Duodenal mucosa (tissue), 2 donors: ENCODE data around the gene CASTOR1.

Experiments
- H3K27ac ChIP-seq: one replicate; pipeline ENCODE4 v1.7.0; 2013; ENCODE audit warnings: low read depth, low read length
- H3K27me3 ChIP-seq, 2 donors: one replicate each; pipeline ENCODE4 v1.7.0; 2013; ENCODE audit warnings: low read length in 2 of 2, control low read depth in 1 of 2; ENCODE audit not compliant: insufficient read depth in 2 of 2, control insufficient read depth in 1 of 2
- H3K36me3 ChIP-seq, 2 donors: one replicate each; pipeline ENCODE4 v1.7.0; 2013; ENCODE audit warnings: low read length in 2 of 2, control low read depth in 1 of 2; ENCODE audit not compliant: insufficient read depth in 2 of 2, control insufficient read depth in 1 of 2
- H3K4me1 ChIP-seq, 2 donors: one replicate each; pipeline ENCODE4 v1.7.0; 2013; ENCODE audit warnings: low read length in 2 of 2, control low read depth in 1 of 2; ENCODE audit not compliant: insufficient read depth in 2 of 2, control insufficient read depth in 1 of 2
- H3K4me3 ChIP-seq, 2 donors: one replicate each; pipeline ENCODE4 v1.7.0; 2013; ENCODE audit warnings: low read length in 2 of 2, low read depth in 1 of 2
- H3K9ac ChIP-seq, 2 donors: one replicate each; pipeline ENCODE4 v1.7.0; 2013; ENCODE audit warnings: low read length in 2 of 2, low read depth in 1 of 2
- H3K9me3 ChIP-seq, 2 donors: one replicate each; pipeline ENCODE4 v1.7.0; 2013; ENCODE audit warnings: low read length in 2 of 2, control low read depth in 1 of 2; ENCODE audit not compliant: control insufficient read depth in 1 of 2

Gene CASTOR1

DNA sequence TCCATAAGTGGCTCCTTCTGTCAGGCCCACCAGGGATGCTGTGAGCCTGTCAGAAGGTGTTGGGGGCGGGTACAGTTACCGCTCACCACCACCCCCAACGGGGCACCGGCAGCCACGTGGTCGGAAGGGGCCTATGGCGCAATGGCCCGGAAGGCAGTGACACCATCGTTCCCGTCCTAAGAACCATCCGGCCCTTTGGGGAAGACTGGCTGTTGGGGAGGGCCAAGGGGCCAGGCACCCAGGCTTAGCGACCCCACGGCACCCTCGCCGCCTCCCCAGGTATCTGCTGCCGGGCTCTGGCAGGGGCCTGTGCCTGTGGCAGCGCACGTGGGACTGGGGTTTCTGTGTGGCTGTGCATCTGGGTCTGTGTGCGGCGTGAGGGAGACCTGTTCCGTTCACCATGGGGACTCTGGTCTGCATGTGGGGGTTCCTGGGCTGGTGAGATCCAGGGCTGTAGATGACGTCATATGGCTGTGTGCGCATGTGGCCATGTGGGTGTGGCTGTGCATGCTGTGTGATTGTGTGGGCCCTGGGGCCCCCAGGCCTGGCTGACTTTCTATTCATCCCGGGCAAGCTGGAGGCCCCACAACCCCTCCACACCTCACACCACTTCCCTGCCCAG is 23.4 kb downstream of the CASTOR1 start:
- Histone ChIP-seq H3K4me3 (peak overlapping the region; percentile 58 to 60), H3K9me3 (no peaks in the 10 kb centered on the region), H3K27me3 (no peaks in the 10 kb centered on the region), H3K9ac (peak overlapping the region; percentile 54 to 59), H3K27ac (peak overlapping the region; percentile 80), H3K36me3 (no peaks in the 10 kb centered on the region), H3K4me1 (peaks cover 0 to 13% of the 10 kb centered on the region in 2 donors)

DNA sequence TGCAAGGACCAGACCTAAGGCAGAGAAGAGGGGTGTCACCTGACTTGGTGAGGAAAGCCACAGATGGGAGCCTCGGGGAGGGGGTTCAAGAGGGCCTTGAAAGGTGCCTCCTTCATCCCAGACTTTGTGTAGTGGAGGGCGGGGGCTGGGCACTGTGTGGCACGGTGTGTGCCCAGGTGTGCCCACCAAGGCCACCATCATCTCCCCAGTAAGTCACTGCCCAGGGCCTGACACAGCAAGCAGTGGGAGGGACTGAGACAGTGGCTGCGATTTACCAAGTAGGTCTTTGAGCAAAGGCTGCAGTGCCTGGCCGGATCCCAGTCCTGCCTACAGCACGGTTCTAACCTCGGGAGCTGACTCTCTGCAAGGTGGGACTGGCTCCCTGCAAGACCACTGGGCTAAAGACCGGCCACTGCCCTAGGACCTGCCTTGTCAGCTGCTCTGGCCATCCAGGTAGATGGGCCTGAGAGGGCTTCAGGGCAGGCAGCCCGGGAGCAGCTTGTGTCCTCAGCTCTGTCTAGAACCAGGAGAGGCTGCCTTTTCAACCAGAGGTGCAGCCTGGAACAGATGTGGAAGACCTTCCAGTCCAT is 24.1 kb downstream of the CASTOR1 start:
- H3K27ac ChIP-seq: no peak overlapping the region
- peak overlapping the region in 1 of 2 donors; percentile 60 for H3K4me3 ChIP-seq
- H3K4me1 ChIP-seq: peaks cover 3 to 13% of the 10 kb centered on the region in 2 donors
- no peaks in the 10 kb centered on the region for H3K9me3 ChIP-seq
- H3K9ac ChIP-seq: no peak overlapping the region
- no peaks in the 10 kb centered on the region for H3K27me3 ChIP-seq
- H3K36me3 ChIP-seq: no peaks in the 10 kb centered on the region

DNA sequence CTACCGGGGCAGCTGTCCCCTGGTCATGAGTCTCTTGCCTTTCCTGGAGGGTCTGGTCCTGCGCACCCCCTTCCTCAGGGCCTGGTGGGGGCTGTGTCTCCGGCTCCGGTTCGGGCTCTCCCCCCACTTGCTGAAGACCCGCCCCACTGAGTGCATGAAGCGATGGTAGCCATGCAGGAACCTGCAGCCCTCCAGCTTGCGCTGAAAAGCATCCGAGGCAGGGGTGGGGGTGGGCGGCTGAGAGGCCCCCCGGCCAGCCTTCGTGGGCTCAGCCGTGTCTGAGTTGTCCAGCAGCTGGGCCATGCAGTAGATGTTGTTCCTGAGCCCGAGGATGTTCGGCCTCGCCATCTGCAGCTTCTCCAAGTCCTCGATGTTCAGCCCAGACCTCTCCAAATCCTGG is 25.4 kb downstream of the CASTOR1 start:
- H3K27me3 ChIP-seq: no peaks in the 10 kb centered on the region
- no peak overlapping the region for H3K27ac ChIP-seq
- H3K9me3 ChIP-seq: no peaks in the 10 kb centered on the region
- no peak overlapping the region for H3K4me3 ChIP-seq
- H3K9ac ChIP-seq: no peak overlapping the region
- peaks cover 8 to 13% of the 10 kb centered on the region in 2 donors for H3K4me1 ChIP-seq
- no peaks in the 10 kb centered on the region for H3K36me3 ChIP-seq

DNA sequence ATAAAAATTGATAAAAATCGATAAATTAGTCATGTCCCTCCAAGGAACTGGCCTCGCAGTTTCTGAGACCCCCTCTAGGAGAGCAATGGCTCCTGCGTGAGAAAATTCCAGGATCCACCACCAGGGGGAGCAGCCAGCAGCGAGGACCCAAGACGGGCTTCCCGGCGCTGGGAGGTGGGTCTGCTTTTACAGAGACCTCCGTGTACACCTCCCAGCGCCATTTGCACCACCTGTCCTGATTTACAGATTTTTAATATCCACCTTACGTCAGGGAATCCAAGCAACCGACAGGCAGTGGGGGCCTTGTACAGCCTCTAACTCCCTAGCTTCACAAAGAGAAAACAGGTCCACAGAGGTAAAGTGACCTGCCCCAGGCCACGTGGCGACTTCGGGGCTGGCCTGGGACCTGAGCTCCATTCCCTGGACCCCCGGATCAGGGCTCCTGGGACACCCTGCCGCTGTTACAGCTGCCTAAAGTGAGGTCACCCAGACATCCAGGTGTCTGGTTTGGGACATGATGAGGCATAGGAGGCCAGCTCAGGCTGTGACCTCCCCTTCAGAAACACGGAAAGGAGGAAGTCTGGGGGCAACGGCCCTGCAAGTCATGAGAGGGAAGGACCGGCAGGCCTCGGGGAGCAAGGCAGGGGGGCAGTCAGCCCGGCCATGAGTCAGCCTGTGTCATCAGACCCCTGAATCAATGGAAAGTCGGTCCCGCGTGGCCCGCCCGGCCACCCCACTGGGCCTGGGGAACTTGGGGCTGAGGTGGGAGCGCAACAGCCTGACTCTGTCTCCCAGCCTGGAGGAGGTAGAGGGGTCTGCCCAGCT is 26.2 kb downstream of the CASTOR1 start:
- Histone ChIP-seq H3K4me1 (peaks cover 14 to 15% of the 10 kb centered on the region in 2 donors), H3K4me3 (peak overlapping the region; percentile 51 to 55), H3K27ac (no peak overlapping the region), H3K9me3 (no peaks in the 10 kb centered on the region), H3K27me3 (no peaks in the 10 kb centered on the region), H3K9ac (peak overlapping the region in 1 of 2 donors; percentile 21), H3K36me3 (no peaks in the 10 kb centered on the region)

DNA sequence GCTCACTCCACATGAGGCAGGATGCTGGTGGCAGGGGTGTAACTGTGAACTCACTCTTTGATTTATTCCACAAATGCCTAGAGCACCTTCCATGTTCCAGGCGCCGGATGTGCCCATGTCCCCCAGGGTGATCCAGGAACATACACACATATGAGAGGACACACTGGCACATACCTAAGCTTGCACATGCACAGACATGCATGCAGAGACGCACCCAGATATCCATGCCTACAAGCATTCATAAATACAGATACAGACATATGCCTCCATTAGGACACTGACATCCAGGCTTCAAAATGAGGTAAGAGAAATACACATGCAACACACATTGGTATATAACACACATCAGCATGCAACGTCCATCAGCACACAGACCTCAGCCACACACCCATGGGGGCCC is 27.2 kb downstream of the CASTOR1 start:
- Histone ChIP-seq H3K4me3 (no peak overlapping the region), H3K27ac (no peak overlapping the region), H3K9me3 (no peaks in the 10 kb centered on the region), H3K9ac (no peak overlapping the region), H3K36me3 (no peaks in the 10 kb centered on the region), H3K27me3 (no peaks in the 10 kb centered on the region), H3K4me1 (peaks cover 16 to 17% of the 10 kb centered on the region in 2 donors)

DNA sequence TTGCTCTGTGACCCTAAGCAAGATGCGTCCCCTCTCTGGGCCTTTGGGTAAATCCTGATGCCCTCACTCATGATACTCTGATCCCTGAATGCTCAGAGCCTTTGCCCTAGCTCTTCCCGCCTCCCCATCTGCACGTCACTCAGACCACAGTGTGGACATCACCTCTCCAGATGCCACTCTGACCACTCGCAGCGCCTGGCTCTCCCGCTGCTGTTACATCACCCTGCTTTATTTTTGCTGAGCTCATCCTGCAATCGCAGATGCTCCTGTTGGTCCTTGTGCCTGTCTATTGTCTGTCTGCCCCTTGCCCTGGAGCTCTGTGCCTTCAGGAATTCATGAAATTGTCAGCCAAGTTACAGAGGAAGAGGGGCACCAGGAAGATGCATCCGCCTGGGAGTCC is 28.2 kb downstream of the CASTOR1 start:
- Histone ChIP-seq H3K4me3 (no peak overlapping the region), H3K27ac (no peak overlapping the region)

DNA sequence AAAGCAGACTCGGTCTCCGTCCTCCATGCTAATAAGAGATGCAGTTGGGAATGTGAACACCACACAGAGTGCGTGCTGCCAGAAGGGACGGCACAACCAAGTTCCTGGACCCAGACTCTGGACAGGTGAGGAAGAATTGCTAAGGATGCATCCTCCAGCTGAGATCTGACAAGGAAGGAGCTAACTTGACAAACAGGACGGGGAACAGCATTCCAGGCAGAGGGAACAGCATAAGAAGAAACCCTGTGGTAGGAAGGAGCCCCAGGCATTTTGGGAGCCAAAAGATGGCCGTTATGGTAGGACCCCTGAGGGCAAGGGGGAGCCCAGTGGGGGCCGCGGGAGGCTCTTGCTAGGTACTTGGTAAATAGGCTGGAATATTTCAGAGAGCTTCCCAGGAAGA is 28.6 kb downstream of the CASTOR1 start:
- no peaks in the 10 kb centered on the region for H3K9me3 ChIP-seq
- H3K27me3 ChIP-seq: no peaks in the 10 kb centered on the region
- H3K9ac ChIP-seq: no peak overlapping the region
- no peak overlapping the region for H3K4me3 ChIP-seq
- H3K4me1 ChIP-seq: peaks cover 23 to 26% of the 10 kb centered on the region in 2 donors
- H3K36me3 ChIP-seq: no peaks in the 10 kb centered on the region
- H3K27ac ChIP-seq: no peak overlapping the region

More for the DNA sequence above, 28.2 kb downstream of the CASTOR1 start:
- Histone ChIP-seq H3K9me3 (no peaks in the 10 kb centered on the region), H3K9ac (no peak overlapping the region), H3K36me3 (no peaks in the 10 kb centered on the region), H3K27me3 (no peaks in the 10 kb centered on the region), H3K4me1 (peaks cover 19 to 22% of the 10 kb centered on the region in 2 donors)

DNA sequence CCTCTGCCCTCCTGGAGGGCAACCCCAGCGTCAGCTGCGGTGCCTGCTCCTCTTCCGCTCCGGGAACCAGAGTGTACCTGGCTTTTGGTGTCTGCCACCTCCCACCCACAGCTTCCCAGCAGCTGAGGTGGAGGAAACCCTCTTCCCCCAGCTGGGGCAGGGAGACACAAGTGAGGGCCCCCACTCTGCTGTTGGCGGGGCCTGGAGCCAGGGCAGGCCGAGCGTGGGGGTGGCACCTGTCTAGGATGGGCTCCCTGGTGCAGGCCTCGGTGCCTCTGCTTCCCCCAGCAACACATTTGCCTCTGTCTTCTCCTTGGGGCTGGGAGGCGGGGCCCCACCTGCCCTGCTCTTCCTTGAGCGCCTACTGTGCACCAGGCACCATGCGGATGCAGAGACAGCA is 29.0 kb downstream of the CASTOR1 start:
- H3K36me3 ChIP-seq: no peaks in the 10 kb centered on the region
- no peak overlapping the region for H3K27ac ChIP-seq
- H3K9me3 ChIP-seq: no peaks in the 10 kb centered on the region
- H3K4me1 ChIP-seq: peaks cover 20 to 27% of the 10 kb centered on the region in 2 donors
- H3K27me3 ChIP-seq: no peaks in the 10 kb centered on the region
- H3K4me3 ChIP-seq: no peak overlapping the region
- no peak overlapping the region for H3K9ac ChIP-seq

DNA sequence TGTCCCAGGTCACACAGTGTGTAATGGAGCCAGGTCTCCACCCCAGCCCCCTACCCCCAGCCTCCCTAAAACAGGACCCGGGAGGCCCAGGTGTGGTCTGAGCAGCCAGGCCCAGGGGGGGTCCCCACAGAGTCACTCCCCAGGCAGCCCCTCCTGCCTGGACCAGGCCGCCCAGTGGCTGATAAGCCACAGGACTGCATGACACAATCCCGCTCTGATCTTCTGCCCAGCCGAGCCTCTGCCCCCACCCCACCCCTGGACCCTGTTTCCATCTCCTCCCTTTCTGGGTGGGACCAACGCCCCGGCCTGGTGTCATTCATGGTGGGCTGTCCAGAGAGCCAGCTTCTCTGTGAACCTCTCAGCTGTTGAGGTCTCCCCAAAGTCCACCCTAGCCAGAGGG is 35.0 kb downstream of the CASTOR1 start:
- Histone ChIP-seq H3K4me3 (no peak overlapping the region), H3K27me3 (no peaks in the 10 kb centered on the region), H3K9me3 (no peaks in the 10 kb centered on the region), H3K4me1 (peaks cover 46 to 56% of the 10 kb centered on the region in 2 donors), H3K9ac (no peak overlapping the region), H3K27ac (no peak overlapping the region), H3K36me3 (peaks cover 0 to 5% of the 10 kb centered on the region in 2 donors)

DNA sequence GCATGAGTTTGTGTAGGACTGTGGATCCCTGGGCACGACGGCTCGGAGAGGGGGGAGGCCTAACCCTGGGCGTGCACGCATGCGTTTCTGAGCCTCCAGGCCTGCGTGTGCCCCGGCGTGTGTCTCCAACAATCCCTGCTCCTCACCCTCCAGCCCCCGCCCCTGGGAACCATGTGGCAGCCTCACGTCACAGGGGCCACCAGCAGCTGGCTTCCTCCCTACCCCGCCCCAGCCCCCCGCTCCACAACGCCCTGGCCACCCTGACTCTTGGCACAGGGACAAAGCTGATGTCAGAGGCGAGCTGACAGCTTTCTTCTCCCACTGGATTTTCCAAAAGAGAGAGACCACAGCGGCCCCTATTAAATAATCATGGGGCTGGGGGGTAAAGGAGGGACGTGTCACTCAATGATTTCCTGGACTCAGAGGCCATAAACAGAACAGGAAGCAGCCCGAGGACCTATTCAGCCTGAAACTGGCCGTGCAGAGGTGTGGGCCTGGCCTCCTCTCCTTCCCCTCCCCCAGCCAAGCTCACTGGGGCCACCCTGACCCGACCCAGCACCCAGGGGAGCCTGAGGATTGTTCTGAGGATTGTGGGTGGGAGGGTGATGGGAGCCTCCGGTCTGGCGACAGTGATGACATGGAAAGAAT is 36.0 kb downstream of the CASTOR1 start:
- Histone ChIP-seq H3K9me3 (no peaks in the 10 kb centered on the region), H3K36me3 (peaks cover 0 to 5% of the 10 kb centered on the region in 2 donors), H3K27me3 (no peaks in the 10 kb centered on the region), H3K4me1 (peaks cover 56 to 61% of the 10 kb centered on the region in 2 donors), H3K9ac (peak overlapping the region; percentile 33 to 57), H3K27ac (peak overlapping the region; percentile 41), H3K4me3 (peak overlapping the region; percentile 9 to 14)
